ENCODE results near the gene FMNL2.

Gene FMNL2

DNA sequence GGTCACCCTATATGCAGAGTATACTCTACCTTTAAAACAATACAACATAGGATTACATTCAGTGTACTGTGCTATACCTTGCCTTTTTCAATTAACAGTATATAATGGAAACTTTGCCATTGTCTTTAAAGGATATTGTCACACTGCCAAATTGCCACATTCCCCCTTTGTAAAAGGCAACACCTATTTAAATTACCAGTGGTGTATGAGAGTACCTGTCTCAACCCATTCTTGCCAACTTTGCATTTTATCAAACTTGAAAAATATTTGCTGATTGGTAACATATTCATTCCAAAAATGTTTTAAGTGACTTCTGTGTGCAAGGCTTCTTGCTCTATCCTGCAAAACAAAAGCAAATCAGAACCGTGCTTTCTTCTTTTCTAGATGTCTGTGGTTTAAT is 92.9 kb downstream of the FMNL2 start:
- no peak for DNase-seq (ENCODE audit: low spot score)

DNA sequence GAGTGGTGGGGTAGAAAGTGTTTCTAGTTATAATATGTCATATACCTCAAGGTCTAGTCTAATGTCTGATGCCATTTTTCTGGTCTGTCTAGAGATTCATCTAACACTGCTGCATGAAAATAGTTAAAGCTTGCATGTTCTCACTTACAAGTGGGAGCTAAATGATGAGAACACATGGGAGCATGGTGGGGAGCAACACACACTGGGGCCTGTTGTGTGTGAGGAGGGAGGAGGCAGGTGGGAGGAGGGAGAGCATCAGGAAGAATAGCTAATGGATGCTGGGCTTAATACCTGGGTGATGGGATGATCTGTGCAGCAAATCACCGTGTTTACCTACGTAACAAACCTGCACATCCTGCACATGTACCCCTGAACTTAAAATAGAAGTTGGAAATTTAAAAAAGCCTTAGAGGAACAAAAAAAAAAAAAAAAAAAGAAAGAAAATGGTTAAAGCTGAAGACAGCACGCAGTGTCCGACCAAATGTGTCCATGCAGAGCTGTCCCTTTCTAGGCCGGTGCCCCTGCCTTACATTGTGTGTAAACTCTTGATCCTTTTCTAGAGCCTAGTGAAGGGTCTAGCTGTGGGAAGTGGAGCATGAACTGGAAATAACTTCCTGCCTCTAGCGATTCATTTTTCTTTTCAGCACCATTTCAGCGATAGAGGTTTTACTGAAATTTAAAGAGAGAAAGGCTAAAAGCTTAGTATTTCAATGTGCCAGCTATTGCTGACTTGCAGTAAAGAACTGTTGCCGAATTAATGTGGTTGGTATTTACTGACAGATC is 94.0 kb downstream of the FMNL2 start:
- DNase-seq (ENCODE audit: low spot score): no peak

DNA sequence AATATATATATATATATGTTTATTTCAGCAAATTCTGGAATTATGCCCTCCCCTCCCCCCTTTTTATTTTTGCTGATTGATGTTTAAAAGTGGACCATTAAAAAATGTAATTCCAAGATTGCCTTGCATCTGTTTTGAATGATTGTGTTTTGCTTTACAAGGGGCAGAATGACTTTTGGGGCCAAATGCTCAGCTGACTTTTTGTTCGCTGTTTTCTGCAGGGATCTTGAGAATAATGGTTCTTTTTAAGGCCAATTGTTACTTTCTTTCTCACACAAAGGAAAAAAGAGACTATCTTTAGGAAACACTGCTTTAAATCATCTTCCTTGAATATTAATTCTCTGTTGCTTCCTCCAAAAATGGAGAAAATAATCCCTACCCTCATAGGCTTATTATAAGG is 95.9 kb downstream of the FMNL2 start:
- DNase-seq (ENCODE audit: low spot score): no peak

DNA sequence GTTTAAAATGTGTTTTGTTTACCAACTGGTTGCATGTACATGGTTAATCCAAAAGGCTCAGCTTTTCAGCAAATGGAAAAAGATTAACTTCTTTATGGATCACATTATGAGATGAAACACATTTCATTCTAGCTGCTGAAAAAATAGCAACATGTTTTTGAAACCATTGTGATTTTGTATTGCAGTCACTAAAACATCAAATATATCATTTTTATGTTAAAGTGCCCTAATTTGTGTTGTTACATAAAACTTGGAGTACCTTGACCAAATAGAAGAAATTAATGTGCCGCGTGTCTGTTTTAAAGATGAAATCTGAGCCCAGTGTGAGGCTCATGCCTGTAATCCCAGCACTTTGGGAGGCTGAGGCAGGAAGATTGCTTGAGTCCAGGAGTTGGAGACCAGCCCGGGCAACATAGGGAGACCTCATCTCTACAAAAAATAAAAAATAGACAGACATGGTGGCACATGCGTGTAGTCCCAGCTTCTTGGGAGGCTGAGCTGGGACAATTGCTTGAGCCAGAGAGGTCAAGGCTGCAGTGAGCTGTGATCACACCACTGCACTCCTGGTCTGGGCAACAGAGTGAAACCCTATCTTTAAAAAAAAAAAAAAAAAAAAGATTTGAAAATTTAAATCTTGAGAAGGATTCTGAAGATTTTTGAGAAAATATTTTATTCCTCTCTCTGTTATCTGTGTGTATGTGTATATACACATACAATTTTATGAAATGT is 96.6 kb downstream of the FMNL2 start:
- no peak for DNase-seq (ENCODE audit: low spot score)

DNA sequence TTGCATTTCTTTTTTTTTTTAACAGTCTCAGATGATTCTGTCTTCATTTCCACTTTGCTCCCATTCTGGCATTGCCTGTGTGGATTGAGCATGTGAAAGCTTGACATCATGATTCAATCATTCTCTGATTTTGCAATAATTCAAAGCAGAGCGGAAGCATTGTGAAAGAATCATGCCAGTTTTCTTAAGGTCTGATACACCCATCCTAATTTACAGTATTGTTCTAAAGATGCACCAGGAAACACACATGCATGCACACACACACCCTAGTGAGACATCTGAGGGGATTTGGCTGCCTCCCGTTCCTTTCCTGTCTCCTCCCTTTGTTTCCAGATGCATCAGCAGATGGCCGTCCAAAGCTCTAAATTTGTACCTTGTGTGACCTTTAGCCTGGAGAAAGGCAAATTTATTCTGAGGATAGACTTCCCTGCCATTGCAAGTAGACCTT is 97.3 kb downstream of the FMNL2 start:
- no peak for DNase-seq (ENCODE audit: low spot score)

DNA sequence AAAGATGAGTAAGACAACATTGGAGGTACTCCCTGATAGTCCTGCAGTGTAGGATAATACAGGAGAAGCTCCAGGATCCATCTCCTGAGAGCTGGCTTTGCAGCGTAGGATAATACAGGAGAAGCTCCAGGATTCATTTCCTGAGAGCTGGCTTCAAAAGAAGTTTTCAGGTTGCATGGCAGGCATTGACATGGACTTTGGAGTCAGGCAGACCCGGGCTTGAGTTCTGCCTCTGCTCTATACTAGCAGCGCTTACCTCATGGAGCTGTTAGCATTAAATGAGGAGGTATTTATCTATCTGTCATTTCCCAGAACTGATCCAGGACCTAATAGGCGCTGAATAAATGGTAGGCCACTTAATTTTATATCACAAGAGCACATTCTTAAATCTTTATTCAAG is 97.8 kb downstream of the FMNL2 start:
- no peak for DNase-seq (ENCODE audit: low spot score)

DNA sequence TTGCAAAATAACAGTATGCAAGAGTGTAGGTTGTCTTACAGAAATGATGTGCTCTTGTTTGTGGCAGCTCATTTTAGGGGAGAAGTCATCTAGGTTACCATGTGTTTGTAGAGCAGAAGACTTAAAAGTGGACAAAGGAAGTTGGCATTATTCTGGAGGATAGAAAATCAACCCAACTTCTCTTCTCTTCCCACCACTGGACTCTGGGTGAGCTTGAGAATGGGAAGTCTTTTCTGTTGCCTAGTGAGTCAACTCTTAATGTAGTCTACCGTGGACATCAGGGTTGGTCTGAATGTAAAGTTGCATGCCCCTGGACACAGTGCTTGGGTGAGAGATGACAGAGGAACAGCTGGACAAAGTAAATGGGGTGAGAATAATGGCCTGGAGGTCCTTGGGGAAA is 98.3 kb downstream of the FMNL2 start:
- no peak for DNase-seq (ENCODE audit: low spot score)

DNA sequence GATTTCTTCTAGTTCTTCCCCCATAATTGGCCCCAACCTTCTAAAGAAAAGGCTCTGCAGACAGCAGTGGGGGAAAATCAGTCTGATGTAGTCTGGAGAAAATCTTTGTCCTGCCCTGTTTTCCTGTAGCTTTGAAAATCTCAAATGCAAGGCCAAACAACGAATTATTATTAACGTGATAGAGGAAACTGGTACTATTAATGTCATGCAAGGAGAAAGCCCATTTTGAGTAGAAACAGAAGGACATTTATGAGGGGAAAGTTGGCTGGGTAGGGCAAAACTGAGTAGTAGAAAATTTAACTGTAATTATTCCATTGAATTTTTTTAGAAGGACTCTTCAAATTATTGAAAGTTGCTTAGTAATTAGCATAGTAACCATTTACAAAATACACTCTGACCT is 98.8 kb downstream of the FMNL2 start:
- no peak for DNase-seq (ENCODE audit: low spot score)

DNA sequence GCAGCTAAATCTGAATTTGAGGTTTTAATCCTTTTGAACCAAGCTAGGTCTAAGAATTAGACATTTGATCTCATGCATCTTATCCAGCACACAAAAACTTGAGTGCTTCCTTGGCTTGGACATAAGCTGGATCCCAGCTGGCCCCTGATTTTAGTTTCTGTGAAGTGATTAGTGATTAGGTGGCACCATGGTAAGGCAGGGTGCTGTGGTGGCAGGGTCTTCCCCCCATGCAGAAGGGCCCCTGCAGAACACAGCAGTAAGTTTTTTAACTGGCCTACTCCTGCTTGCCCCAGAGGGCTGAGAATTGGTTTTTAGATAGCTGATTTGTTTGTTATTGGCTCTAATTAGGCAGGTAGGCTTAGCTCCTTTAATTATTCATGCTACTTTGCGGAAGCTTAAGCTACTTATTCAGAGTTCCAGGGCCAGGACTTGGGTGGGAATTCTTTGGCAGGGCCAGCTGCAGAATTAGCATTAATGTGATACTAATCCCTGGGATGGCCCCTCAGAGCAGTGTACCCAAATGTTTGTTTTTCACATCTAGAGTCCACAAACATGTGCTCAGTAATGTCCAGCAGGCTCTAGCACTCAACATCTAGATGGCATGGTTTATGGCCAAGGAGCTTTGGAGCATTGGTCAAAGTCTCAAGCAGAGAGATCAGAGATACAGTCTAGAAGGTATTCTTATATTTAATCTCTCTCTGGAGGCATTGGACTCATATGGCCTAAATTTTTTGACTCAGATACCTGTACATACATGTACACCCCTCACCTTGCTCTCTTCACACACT is 99.6 kb downstream of the FMNL2 start:
- no peak for DNase-seq (ENCODE audit: low spot score)

DNA sequence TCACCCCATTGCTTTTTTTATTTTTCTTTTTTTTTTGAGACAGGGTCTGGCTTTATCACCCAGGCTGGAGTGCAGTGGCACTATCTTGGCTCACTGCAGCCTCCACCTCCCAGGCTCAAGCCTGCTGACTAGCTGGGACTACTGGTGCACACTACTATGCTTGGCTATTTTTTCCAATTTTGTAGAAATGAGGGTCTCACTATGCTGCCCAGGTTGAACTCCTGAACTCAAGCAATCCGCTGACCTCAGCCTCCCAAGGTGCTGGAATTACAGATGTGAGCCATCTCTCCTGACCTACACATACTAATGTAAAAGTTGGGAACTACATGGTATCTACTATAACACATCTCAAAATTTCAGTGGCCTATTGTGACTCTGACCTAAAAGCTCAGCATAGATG is 101.2 kb downstream of the FMNL2 start:
- DNase-seq (ENCODE audit: low spot score): no peak

DNA sequence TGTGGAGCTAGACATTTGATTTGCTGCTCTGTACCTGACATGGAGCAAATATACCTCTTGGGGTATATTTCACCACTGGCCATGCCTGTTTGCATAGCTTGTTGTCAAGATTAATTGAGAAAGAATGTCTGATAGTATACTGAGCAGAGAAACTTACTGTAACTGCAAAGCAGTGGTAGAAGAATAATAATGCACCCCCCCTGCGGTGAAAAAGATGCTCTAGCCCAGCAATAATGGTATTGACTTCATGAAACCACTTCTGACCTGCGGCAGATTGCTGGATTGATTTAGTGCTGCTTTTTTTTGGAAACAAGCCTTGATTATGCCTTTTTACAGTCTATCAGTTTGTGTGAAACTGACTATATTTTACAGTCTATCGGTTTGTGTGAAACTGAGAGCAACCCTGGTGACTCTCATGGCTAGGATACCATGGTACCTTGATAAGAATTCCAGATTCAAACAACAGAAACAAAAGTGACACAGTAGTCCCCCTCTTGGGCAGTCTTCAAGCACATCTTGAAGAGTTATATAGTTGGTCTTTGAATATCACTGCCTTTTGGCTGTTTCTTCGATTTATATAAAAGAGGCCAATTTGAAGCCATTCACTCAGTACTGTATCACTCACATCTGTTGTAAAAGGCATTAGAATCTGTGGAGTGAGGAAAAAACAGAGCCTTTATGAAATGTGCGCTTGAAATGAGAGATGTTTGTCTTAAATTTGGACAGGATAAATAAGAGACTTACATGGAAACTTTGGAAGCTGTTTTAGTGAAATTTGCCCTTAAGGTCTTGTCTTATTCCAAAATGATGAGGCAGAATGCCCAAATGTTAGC is 102.5 kb downstream of the FMNL2 start:
- DNase-seq (ENCODE audit: low spot score): no peak

DNA sequence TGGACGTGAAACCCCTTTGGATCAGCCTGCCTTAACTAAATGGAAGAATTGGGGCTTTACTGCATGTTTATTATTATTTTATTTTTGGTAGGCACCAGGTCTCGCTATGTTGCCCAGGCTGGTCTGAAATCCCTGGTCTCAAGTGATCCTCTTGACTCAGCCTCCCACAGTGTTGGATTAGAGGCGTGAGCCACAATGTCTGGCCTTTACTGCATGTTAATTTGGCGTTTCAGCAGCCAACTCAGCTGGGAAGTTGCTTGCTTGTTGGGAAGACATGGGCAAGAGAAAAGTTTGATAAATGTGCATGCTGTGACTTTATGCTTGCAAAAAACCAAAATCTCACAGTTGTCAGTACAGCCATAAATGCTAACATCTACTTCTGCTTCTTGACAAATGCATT is 105.1 kb downstream of the FMNL2 start:
- no peak for DNase-seq (ENCODE audit: low spot score)

DNA sequence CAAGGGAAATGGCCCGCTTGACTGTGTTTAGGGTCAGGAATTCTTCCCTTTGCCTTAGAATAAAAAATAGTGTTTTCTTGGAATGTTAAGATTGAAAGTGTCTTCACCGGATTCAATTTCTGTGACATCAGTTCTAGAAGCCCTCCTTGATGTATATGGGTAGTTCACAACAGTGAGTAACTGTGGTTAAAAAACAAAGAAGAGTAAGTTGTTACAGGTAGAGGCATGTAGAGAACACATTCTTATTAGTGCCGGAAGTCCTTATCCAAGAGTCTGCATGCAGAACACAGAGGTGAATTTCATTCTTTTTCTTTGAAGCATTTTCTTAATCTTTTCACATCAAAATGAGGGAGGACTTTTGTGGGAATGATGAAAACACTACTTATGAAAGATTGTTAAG is 105.5 kb downstream of the FMNL2 start:
- no peak for DNase-seq (ENCODE audit: low spot score)

DNA sequence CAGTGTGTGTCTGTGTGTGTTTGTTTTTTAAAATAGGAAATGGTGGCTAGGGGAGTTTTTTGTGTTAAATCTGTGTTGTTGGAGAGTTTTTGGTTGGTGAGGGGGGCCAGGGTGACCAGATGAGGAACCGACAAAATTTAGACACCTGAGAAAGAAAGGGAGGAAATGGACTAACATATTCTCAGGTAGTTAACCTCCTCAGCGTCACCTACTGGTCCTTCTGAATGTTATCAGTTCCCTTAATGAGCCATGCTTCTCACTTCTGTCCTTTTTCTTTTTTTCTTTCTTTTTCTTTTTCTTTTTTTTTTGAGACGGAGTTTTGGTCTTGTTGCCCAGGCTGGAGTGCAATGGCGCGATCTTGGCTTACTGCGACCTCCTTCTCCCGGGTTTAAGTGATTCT is 107.0 kb downstream of the FMNL2 start:
- no peak for DNase-seq (ENCODE audit: low spot score)

DNA sequence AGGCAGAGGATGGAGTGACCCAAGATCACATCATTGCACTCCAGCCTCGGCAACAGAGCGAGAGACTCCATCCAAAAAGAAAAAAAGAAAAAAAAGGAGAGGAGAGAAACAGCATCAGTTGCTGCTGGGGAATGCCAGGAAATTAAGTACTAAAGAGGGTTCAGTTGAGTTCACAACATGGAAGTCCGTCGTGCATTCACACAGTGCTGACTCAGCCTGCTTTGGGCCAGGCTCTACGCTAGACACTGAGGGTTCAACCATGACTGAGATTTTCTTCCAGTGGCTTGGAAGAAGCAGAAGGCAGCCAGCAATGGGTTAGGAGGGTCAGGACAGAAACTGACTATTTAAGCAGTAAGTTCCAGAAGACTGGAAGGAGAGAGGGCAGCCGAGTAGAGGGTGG is 108.8 kb downstream of the FMNL2 start:
- DNase-seq (ENCODE audit: low spot score): no peak

DNA sequence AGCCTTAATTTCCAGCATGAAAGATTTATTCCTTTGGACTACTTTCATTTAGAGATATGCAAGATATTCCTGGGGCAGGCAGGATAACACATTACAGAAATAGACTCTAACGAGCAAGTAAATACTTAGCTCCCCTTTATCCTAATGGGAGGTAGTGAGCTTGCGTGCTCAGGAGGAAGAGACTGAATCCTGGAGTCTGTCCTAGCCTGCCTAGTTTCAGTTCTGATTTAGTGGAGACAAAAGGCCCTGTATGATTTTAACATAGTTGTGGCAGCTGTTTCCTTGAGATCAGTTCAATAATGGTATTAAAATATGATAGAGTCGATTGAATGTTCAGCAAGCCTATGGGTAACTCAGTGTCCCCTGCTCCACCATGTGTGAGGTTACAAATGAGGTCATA is 109.5 kb downstream of the FMNL2 start:
- no peak for DNase-seq (ENCODE audit: low spot score)

DNA sequence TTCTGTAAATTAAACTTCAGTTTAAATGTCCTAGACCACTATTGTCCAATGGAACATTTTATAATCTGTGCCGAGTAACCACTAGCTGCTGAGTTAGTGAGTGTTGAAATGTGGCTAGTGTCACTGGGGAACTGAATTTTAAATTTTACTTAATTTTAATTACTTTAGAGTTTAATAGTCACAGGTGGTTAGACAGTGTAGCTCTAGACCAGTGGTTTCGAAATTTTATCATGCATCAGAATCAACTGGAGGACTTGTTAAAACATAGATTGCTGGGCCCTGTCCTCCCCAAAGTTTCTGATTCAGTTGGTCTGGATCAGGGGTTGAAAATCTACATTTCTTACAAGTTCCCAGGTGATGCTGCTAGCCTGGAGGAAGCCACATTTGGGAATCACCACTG is 110.4 kb downstream of the FMNL2 start:
- no peak for DNase-seq (ENCODE audit: low spot score)

DNA sequence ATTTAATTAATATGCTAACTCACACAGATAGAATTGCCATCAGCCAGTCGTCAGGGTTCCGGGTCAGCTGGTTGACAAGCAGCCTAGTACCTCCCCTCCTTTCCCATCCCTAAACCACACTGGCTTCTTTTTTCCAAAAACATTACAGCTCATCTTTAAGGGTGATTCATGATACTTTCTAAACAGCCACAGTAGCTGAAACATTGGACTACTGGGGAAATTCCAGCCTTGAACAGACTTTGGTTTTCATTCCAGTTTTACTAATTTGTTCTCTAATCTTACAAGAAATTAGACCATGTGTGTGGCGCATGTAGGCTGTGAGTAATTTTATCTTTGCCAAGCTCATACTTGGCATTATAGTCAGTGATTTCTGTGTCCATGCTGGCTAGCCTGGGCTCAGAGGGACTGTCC is 110.8 kb downstream of the FMNL2 start:
- DNase-seq (ENCODE audit: low spot score): no peak

DNA sequence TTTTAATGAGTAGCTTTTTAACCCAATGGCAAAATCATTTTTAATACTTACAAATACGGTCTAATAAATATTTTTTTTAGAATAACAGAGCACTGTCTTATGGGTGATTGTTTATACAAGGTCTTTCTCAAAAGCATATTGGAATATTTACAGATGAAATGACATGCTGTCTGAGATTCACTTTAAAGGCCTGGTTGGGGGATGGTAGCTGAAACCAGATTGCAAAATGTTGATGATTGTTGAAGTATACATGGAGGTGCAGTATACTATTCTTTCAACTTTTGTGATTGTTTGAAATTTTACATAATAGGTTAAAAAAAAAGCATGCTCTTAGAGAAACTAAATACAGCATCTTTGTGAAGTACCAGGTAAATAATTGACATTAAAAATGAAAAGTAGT is 111.2 kb downstream of the FMNL2 start:
- DNase-seq (ENCODE audit: low spot score): no peak

DNA sequence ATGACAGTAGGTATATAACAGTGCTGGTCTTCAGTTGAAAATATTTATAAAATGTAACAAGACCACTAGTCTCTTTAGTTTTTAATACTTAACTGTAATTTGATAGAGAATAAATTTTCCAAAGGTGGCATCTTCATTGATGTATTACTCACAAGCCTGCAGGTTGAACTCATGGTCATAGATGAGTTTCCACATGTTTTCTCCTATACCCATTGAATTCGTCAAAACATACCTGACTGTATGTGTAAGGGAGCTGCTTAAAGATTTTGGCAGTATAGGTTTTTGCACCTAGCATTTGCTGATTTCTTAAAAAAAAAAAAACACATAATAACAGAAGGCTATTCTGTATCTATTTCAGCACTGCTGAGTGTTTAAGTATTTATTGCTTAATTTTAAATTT is 112.9 kb downstream of the FMNL2 start:
- DNase-seq (ENCODE audit: low spot score): no peak

DNA sequence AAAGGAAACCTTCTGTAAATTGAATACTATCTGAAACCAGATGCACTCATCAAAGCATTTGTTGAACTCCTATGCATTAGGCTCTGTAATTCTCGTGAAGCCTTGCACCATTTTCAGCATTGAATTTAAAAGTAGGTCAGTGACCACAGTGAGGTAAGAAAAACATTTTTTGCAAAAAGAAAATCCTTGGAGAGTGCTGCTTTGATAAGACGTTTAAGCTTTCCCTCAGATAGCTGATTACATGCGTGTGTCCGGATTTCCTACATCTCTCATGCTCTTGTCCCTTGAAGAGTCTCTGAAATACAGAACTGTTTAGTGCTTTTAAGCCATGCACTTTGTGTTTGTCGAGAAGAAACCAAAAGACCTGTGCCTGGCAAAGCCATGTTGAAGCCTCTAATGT is 113.6 kb downstream of the FMNL2 start:
- DNase-seq (ENCODE audit: low spot score): no peak

DNA sequence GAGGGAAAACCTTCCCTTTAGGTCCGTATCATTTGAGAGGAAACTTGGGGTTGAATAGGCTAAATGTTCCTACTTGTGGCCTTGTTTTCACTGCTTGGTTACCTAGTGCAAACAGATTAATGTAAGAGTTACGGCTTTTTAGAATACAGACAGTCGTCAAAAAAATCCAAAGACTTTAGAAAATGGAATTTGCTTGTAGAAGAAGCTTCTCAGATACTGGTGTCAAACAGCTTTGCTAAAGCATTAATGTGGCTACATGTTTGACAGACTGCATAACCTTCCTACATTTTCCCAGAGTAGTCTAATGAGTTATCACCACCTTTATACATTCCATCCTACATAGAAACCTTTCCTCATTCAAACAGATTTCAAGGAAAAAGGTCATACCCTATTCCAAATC is 114.6 kb downstream of the FMNL2 start:
- no peak for DNase-seq (ENCODE audit: low spot score)
